Activated CD8-positive, alpha-beta memory T cell treated with anti-CD3 and anti-CD28 coated beads, Interleukin-2, amount 10 ng/mL, durations not matched to agents 7 days and 5 days (primary cell): ENCODE data around the gene LRTM2. TPM values are rescaled to one million over a fixed set of nuclear protein-coding genes. Genes with fewer than 3 reads are reported as not detected.

ENCODE experiments used
- total RNA-seq, 2 experiments: library from RNA; stranded (reverse); gene quantifications; one replicate each; pipeline ENCODE4 v1.2.3, GENCODE V29; 2021

The LRTM2 gene
- total RNA-seq, 2 experiments from 2014 or later: not detected

Other genes starting within 250 kb of the LRTM2 start
- gene FBXL14, start 226.0 kb upstream of the LRTM2 start, total RNA-seq: 10 to 100 TPM; 28.2 to 33.4 TPM
- 1 to 10 TPM in 1 of 2 experiments, under 1 TPM in 1; 0.70 to 5.8 TPM for gene WNT5B, start 191.3 kb upstream of the LRTM2 start, total RNA-seq
- gene ADIPOR2, start 129.5 kb upstream of the LRTM2 start, total RNA-seq: 10 to 100 TPM; 63.5 to 83.3 TPM
- 1 to 10 TPM; 5.9 to 8.2 TPM for gene CACNA2D4, start 98.1 kb downstream of the LRTM2 start, total RNA-seq
- 10 to 100 TPM; 14.2 to 15.2 TPM for gene DCP1B, start 183.9 kb downstream of the LRTM2 start, total RNA-seq
- under 1 TPM; 0.14 to 0.26 TPM for gene CACNA1C, start 232.4 kb downstream of the LRTM2 start, total RNA-seq